GM15510 (cell line): Measurements from ENCODE around the gene TUBB2B.

Source experiments
- POLR2A ChIP-seq: IDR thresholded peaks from 3 replicates; pipeline ENCODE4 v1.6.1; 2011; ENCODE audit warnings: borderline replicate concordance; ENCODE audit not compliant: insufficient read length; ENCODE audit errors: extremely low read depth

TUBB2B gene

GRCh38 chr6:3229566-3230178 is 2.2 kb upstream of the TUBB2B start:
- TF ChIP-seq POLR2A: no peak

- TF ChIP-seq POLR2A: no peak
Observed at GRCh38 chr6:3228771-3229565, 1.5 kb upstream of the TUBB2B start.

GRCh38 chr6:3228046-3228671 is 706 bp upstream of the TUBB2B start:
- TF ChIP-seq POLR2A: no peak

GRCh38 chr6:3226481-3227362 is 731 bp downstream of the TUBB2B start:
- no peak for TF ChIP-seq POLR2A

GRCh38 chr6:3226042-3226441 is 1.4 kb downstream of the TUBB2B start:
- no peak for TF ChIP-seq POLR2A

GRCh38 chr6:3222506-3223038 is 4.9 kb downstream of the TUBB2B start:
- no peak for TF ChIP-seq POLR2A

GRCh38 chr6:3221578-3221977 is 5.9 kb downstream of the TUBB2B start:
- no peak for TF ChIP-seq POLR2A

GRCh38 chr6:3220366-3220765 is 7.1 kb downstream of the TUBB2B start:
- no peak for TF ChIP-seq POLR2A

- no peak for TF ChIP-seq POLR2A
Observed at GRCh38 chr6:3218266-3218665, 9.2 kb downstream of the TUBB2B start.

GRCh38 chr6:3217286-3217685 is 10.2 kb downstream of the TUBB2B start:
- no peak for TF ChIP-seq POLR2A

GRCh38 chr6:3214898-3215297 is 12.6 kb downstream of the TUBB2B start:
- no peak for TF ChIP-seq POLR2A

GRCh38 chr6:3213334-3213695 is 14.1 kb downstream of the TUBB2B start:
- TF ChIP-seq POLR2A: no peak

- no peak for TF ChIP-seq POLR2A
Observed at GRCh38 chr6:3212261-3212660, 15.2 kb downstream of the TUBB2B start.

GRCh38 chr6:3211681-3212080 is 15.8 kb downstream of the TUBB2B start:
- TF ChIP-seq POLR2A: no peak
